Glutamatergic neuron (in vitro differentiated cells): ENCODE measurements around the gene ITGB5. TPM values are rescaled to one million over a fixed set of nuclear protein-coding genes. Genes with fewer than 3 reads are reported as not detected.

Source experiments
- DNase-seq: peaks from one replicate; pipeline ENCODE4 v3.0.0; 2022
- H3K27ac Mint-ChIP-seq: one replicate; pipeline ENCODE4 v1.8.0; 2020; ENCODE audit warnings: mild to moderate bottlenecking, mixed read lengths, inconsistent platforms; ENCODE audit not compliant: unreplicated experiment
- H3K27me3 Mint-ChIP-seq: one replicate; pipeline ENCODE4 v1.8.0; 2020; ENCODE audit warnings: mild to moderate bottlenecking, moderate library complexity, mixed read lengths, inconsistent platforms; ENCODE audit not compliant: unreplicated experiment
- H3K36me3 Mint-ChIP-seq: one replicate; pipeline ENCODE4 v1.8.0; 2020; ENCODE audit warnings: mild to moderate bottlenecking, mixed read lengths, inconsistent platforms; ENCODE audit not compliant: unreplicated experiment
- H3K4me1 Mint-ChIP-seq: one replicate; pipeline ENCODE4 v1.8.0; 2020; ENCODE audit warnings: mild to moderate bottlenecking, low read depth, mixed read lengths, inconsistent platforms; ENCODE audit not compliant: unreplicated experiment
- H3K4me3 Mint-ChIP-seq: one replicate; pipeline ENCODE4 v1.8.0; 2020; ENCODE audit warnings: mild to moderate bottlenecking, mixed read lengths, inconsistent platforms; ENCODE audit not compliant: unreplicated experiment
- H3K9me3 Mint-ChIP-seq: one replicate; pipeline ENCODE4 v1.8.0; 2020; ENCODE audit warnings: mild to moderate bottlenecking, moderate library complexity, mixed read lengths, inconsistent platforms; ENCODE audit not compliant: unreplicated experiment
- total RNA-seq: library from RNA; stranded (reverse); fragmentation: NEBNext Ultra II Directional; extraction: Animal tissue kit (Norgen Biotek cat#: 25700); gene quantifications from one replicate; pipeline ENCODE4 v1.2.1, GENCODE V29; 2021; ENCODE audit not compliant: unreplicated experiment
- TF ChIP-seq, protein P1 (sequence below): fragments of 200-600 bp; sonication (generic); IDR thresholded peaks from one replicate; pipeline ENCODE4 v1.5.0; 2021; ENCODE audit not compliant: partially characterized antibody, unreplicated experiment

The ITGB5 gene
- total RNA-seq, 1 donor from 2014 or later: 12.8 TPM

DNA sequence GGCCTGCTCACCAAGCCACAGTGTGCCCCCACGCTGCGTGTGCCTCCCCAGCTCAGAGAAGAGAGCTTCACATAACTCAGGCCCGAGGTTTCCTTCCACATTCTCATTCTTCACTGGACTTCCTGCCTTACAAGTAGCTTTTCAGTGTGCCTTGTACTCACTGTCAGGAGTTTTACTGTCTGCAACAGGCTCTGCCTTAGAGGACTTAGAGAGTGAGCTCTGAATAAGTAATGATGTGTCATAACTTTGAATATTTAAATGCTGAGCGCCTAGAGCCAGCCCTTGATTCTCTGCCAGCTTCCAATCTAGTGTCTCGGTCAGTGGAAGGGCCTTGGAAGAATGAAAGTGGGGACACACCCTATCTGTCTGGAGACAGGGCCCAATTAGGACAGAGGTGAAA is 41.8 kb downstream of the ITGB5 start:
- Mint-ChIP-seq H3K4me3 (no peak overlapping the region), H3K27ac (no peak overlapping the region), H3K36me3 (no peaks in the 10 kb centered on the region), H3K9me3 (peaks cover 5% of the 10 kb centered on the region), H3K4me1 (peaks cover 14% of the 10 kb centered on the region), H3K27me3 (peaks cover 4% of the 10 kb centered on the region)
- no peak for DNase-seq
- TF ChIP-seq, protein P1, sequence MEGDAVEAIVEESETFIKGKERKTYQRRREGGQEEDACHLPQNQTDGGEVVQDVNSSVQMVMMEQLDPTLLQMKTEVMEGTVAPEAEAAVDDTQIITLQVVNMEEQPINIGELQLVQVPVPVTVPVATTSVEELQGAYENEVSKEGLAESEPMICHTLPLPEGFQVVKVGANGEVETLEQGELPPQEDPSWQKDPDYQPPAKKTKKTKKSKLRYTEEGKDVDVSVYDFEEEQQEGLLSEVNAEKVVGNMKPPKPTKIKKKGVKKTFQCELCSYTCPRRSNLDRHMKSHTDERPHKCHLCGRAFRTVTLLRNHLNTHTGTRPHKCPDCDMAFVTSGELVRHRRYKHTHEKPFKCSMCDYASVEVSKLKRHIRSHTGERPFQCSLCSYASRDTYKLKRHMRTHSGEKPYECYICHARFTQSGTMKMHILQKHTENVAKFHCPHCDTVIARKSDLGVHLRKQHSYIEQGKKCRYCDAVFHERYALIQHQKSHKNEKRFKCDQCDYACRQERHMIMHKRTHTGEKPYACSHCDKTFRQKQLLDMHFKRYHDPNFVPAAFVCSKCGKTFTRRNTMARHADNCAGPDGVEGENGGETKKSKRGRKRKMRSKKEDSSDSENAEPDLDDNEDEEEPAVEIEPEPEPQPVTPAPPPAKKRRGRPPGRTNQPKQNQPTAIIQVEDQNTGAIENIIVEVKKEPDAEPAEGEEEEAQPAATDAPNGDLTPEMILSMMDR: no peak

GRCh38 chr3:124843506-124844177 is 43.5 kb downstream of the ITGB5 start:
- TF ChIP-seq, protein P1: no peak
- Mint-ChIP-seq H3K27me3 (peaks cover 2% of the 10 kb centered on the region), H3K27ac (no peak overlapping the region), H3K9me3 (peaks cover 5% of the 10 kb centered on the region), H3K4me3 (no peak overlapping the region), H3K4me1 (peaks cover 15% of the 10 kb centered on the region), H3K36me3 (no peaks in the 10 kb centered on the region)
- DNase-seq: no peak

GRCh38 chr3:124843047-124843446 is 44.1 kb downstream of the ITGB5 start:
- Mint-ChIP-seq H3K27ac (peak overlapping the region; percentile 73), H3K27me3 (peaks cover 2% of the 10 kb centered on the region), H3K4me1 (peaks cover 15% of the 10 kb centered on the region), H3K9me3 (peaks cover 5% of the 10 kb centered on the region), H3K36me3 (no peaks in the 10 kb centered on the region), H3K4me3 (no peak overlapping the region)
- TF ChIP-seq, protein P1: no peak
- no peak for DNase-seq

- peaks cover 5% of the 10 kb centered on the region for H3K9me3 Mint-ChIP-seq
- TF ChIP-seq, protein P1: no peak
- no peaks in the 10 kb centered on the region for H3K36me3 Mint-ChIP-seq
- no peak overlapping the region for H3K4me3 Mint-ChIP-seq
- peak overlapping the region; percentile 9 for H3K27ac Mint-ChIP-seq
- H3K27me3 Mint-ChIP-seq: peaks cover 2% of the 10 kb centered on the region
- no peak for DNase-seq
- H3K4me1 Mint-ChIP-seq: peaks cover 30% of the 10 kb centered on the region
Measured at GRCh38 chr3:124841517-124841916, 45.6 kb downstream of the ITGB5 start.

- no peak for DNase-seq
- H3K27ac Mint-ChIP-seq: peak overlapping the region; percentile 50
- H3K27me3 Mint-ChIP-seq: peaks cover 5% of the 10 kb centered on the region
- peaks cover 37% of the 10 kb centered on the region for H3K4me1 Mint-ChIP-seq
- TF ChIP-seq, protein P1: no peak
- no peaks in the 10 kb centered on the region for H3K36me3 Mint-ChIP-seq
- H3K4me3 Mint-ChIP-seq: no peak overlapping the region
- peaks cover 6% of the 10 kb centered on the region for H3K9me3 Mint-ChIP-seq
Measured at GRCh38 chr3:124840331-124840730, 46.8 kb downstream of the ITGB5 start.
